Endothelial cell (in vitro differentiated cells): Measurements from ENCODE around the gene MCM3AP. TPM values are rescaled to one million over a fixed set of nuclear protein-coding genes. Genes with fewer than 3 reads are reported as not detected.
A peak's percentile ranks its signal among the peaks of the same experiment; 100 is the strongest.

Experiments used
- DNase-seq: peaks from one replicate; pipeline ENCODE4 v3.0.0; 2021; ENCODE audit warnings: low spot score
- H3K27ac Mint-ChIP-seq: one replicate; pipeline ENCODE4 v1.8.0; 2021; ENCODE audit warnings: mixed read lengths, inconsistent platforms; ENCODE audit not compliant: unreplicated experiment
- H3K27me3 Mint-ChIP-seq: one replicate; pipeline ENCODE4 v1.8.0; 2021; ENCODE audit warnings: mild to moderate bottlenecking, moderate library complexity, mixed read lengths, inconsistent platforms; ENCODE audit not compliant: unreplicated experiment
- H3K36me3 Mint-ChIP-seq: one replicate; pipeline ENCODE4 v1.8.0; 2021; ENCODE audit warnings: mild to moderate bottlenecking, low read depth, mixed read lengths, inconsistent platforms; ENCODE audit not compliant: unreplicated experiment
- H3K4me1 Mint-ChIP-seq: one replicate; pipeline ENCODE4 v1.8.0; 2021; ENCODE audit warnings: mild to moderate bottlenecking, mixed read lengths, inconsistent platforms; ENCODE audit not compliant: unreplicated experiment
- H3K4me3 Mint-ChIP-seq: one replicate; pipeline ENCODE4 v1.8.0; 2021; ENCODE audit warnings: mild to moderate bottlenecking, mixed read lengths, inconsistent platforms; ENCODE audit not compliant: unreplicated experiment
- H3K9me3 Mint-ChIP-seq: one replicate; pipeline ENCODE4 v1.8.0; 2021; ENCODE audit warnings: mixed read lengths, inconsistent platforms; ENCODE audit not compliant: unreplicated experiment
- total RNA-seq: library from RNA; stranded (reverse); fragmentation: NEBNext Ultra II Directional; extraction: Animal tissue kit (Norgen Biotek cat#: 25700); gene quantifications from one replicate; pipeline ENCODE4 v1.2.1, GENCODE V29; 2021; ENCODE audit not compliant: unreplicated experiment
- TF ChIP-seq, protein P1 (sequence below): fragments of 200-600 bp; sonication (generic); IDR thresholded peaks from one replicate; pipeline ENCODE4 v1.5.0; 2021; ENCODE audit warnings: antibody characterized with exemption; ENCODE audit not compliant: unreplicated experiment

MCM3AP gene
- total RNA-seq, 1 donor from 2014 or later, result 92.1 TPM

DNA sequence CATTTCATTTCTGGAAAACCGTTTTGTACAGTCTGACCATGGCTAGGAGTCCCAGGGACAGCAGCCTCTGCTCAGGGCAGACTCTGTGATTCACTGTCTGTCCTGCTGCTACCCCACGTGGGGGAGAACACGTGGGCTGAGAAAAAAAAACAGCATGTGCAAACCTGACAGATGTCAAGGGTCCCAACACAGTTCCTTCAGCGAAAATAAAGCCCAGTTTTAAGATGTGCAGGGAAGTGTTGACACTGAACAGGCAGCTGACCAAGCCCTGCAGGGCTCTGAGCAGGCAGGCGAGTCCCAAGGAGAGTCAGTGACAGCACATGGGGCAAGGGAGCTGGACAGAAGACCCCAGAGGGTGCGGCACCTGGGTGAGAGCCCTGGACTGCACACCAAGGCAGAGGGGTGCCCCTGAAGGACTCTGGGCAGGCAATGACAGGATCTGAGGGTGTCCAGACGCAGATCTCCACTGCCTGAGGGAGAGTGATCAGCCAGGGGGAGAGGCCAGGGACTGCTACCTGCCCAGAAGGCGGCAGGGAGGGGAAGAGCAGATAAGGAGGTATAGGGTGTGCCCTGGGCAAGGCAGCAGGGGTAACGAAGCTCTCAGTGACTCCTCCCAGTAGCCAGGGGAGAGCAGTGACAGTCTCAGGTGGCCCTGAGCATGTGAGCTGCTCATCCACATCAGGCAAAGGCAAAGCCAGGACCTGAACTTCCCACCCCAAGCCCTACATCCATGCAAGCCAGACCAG is 96.0 kb downstream of the MCM3AP start:
- peak overlapping the region; percentile 60 for H3K4me3 Mint-ChIP-seq

DNA sequence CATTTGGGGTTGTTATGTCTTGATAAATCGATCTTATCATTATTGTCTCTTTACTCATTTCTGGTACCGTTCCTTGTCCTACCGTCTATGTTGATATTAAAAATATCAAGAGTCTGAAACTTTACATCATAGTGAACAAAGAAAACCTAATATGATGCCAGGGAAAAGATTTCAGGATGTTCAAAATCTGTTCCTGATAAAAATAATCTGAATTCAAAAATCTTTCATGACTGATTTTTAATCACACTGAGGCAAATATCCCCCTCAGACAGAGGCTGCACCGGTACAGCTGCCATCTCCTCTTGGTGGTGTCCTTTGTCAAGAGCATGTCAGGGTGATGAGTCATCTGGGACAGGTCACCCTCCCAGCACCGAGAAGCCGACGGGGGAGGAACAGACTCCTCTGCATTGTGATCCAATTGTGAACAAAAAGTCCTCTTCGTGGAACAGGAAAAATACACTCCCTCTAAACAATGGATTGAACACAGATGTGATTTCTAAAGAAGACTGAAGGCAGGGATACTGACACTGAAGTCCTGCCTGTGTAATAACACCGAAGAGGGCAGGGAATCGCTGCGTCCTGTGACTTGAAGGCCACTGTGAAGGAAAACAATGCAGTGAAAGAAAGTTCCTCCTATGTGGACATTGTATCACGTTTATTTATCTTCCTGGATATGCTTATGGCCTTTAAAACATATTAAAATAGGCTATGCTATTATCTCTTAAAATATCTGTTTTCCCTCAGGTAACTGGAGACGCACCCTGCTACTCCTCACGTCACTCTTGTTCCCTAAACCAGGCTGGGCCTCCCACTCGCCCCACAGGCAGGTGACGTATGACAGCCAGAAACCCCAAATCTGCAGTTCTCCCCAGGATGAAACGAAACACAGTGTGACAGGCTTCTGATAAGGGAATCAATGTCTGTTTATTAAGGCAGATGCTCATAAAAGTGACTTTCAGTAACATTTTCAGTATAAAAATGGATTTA is 96.9 kb downstream of the MCM3AP start:
- Mint-ChIP-seq H3K4me1 (peaks cover 27% of the 10 kb centered on the region), H3K4me3 (peak overlapping the region; percentile 60), H3K27me3 (peaks cover 15% of the 10 kb centered on the region), H3K9me3 (no peaks in the 10 kb centered on the region), H3K27ac (peak overlapping the region; percentile 94), H3K36me3 (peaks cover 28% of the 10 kb centered on the region)
- TF ChIP-seq, protein P1, sequence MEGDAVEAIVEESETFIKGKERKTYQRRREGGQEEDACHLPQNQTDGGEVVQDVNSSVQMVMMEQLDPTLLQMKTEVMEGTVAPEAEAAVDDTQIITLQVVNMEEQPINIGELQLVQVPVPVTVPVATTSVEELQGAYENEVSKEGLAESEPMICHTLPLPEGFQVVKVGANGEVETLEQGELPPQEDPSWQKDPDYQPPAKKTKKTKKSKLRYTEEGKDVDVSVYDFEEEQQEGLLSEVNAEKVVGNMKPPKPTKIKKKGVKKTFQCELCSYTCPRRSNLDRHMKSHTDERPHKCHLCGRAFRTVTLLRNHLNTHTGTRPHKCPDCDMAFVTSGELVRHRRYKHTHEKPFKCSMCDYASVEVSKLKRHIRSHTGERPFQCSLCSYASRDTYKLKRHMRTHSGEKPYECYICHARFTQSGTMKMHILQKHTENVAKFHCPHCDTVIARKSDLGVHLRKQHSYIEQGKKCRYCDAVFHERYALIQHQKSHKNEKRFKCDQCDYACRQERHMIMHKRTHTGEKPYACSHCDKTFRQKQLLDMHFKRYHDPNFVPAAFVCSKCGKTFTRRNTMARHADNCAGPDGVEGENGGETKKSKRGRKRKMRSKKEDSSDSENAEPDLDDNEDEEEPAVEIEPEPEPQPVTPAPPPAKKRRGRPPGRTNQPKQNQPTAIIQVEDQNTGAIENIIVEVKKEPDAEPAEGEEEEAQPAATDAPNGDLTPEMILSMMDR, result no peak
- DNase-seq, result no peak

More for the DNA sequence above, 96.0 kb downstream of the MCM3AP start:
- peak overlapping the region; percentile 94 for H3K27ac Mint-ChIP-seq
- H3K36me3 Mint-ChIP-seq, result peaks cover 36% of the 10 kb centered on the region
- peaks cover 27% of the 10 kb centered on the region for H3K4me1 Mint-ChIP-seq
- peaks cover 18% of the 10 kb centered on the region for H3K27me3 Mint-ChIP-seq
- TF ChIP-seq, protein P1, result no peak
- no peak for DNase-seq
- no peaks in the 10 kb centered on the region for H3K9me3 Mint-ChIP-seq

DNA sequence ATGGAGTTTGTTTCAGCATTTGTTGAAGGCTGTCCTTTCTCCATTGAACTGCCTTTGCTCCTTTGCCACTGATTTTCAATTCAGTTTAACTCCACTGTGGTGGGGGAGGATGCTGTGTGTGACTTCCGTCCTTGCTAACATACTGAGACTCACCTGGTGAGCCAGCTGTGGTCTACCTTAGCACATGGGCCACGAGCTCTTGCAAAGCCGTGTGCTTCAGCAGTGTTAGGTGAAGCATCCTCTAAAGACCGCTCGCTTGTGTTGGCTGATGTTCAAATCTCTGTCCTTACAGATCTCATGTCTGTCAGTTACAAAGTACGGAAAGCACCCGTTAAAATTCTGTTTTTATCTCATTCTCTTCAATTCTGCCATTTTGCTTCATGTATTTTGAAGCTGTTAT is 97.6 kb downstream of the MCM3AP start:
- Mint-ChIP-seq H3K4me3 (no peak overlapping the region), H3K4me1 (peaks cover 27% of the 10 kb centered on the region), H3K36me3 (peaks cover 25% of the 10 kb centered on the region), H3K27ac (peak overlapping the region; percentile 94), H3K27me3 (peaks cover 15% of the 10 kb centered on the region), H3K9me3 (no peaks in the 10 kb centered on the region)
- no peak for DNase-seq
- TF ChIP-seq, protein P1, result no peak

DNA sequence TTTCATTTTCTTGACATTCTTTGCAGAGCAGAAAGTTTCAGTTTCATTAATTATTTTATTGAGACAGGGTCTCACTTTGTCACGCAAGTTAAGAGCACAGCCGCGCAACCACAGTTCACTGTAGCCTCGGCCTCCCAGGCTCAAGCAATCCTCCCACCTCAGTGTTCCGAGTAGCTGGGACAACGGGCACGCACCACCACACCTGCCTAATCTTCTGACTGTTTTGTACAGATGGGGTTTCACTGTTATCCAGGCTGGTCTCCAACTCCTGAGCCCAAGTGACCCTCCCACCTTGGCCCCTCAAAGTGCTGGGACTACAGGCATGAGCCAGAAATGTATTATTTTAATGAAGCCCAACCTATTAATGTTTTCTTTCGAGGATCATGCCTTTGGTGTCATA is 98.2 kb downstream of the MCM3AP start:
- H3K4me1 Mint-ChIP-seq, result peaks cover 27% of the 10 kb centered on the region
- peaks cover 22% of the 10 kb centered on the region for H3K36me3 Mint-ChIP-seq
- H3K4me3 Mint-ChIP-seq, result no peak overlapping the region
- H3K27ac Mint-ChIP-seq, result no peak overlapping the region
- H3K27me3 Mint-ChIP-seq, result peaks cover 15% of the 10 kb centered on the region
- TF ChIP-seq, protein P1, result no peak
- DNase-seq, result no peak
- H3K9me3 Mint-ChIP-seq, result no peaks in the 10 kb centered on the region
